HG03521 (cell line): ENCODE measurements around the gene NT5C3B.
"Not testable (repeated sequence)": the region's sequence is repeated elsewhere in the genome, so short reads cannot be mapped to it uniquely, and the experiment has no call there.

ENCODE experiments used
- ATAC-seq: cut with Tn5 transposase; IDR thresholded peaks from one replicate; pipeline ENCODE4 v1.9.1; 2021; ENCODE audit warnings: mild to moderate bottlenecking, moderate library complexity; ENCODE audit not compliant: unreplicated experiment

The NT5C3B gene

DNA sequence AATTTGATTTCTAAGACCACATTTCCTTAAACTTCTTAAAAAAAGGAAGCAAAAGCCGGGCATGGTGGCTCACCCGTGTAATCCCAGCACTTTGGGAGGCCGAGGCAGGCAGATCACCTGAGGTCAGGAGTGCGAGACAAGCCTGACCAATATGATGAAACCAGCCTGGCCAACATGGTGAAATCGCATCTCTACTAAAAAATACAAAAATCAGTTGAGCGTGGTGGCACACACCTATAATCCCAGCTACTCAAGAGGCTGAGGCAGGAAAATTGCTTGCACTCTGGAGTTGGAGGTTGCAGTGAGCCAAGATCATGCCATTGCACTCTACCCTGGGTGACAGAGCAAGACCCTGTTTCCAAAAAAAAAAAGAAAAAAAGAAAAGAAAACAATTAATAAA, 4.7 kb upstream of the NT5C3B start:
- not testable (repeated sequence) for ATAC-seq

DNA sequence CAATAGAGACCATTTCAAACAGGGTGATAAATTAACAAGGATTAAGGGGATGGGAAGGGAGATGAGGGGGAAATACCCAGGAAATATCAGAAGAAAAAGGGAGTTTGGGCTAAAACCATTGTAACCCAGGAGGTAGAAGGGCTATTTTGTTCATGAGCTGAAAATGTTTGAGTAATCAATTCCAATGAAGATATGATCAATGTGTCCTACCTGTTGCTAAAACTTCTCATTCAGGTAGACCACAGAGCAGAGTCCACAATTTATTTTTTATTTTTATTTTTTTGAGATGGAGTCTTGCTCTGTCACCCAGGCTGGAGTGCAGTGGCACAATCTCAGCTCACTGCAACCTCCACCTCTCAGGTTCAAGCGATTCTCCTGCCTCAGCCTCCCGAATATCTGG, 3.4 kb upstream of the NT5C3B start:
- ATAC-seq = not testable (repeated sequence)

DNA sequence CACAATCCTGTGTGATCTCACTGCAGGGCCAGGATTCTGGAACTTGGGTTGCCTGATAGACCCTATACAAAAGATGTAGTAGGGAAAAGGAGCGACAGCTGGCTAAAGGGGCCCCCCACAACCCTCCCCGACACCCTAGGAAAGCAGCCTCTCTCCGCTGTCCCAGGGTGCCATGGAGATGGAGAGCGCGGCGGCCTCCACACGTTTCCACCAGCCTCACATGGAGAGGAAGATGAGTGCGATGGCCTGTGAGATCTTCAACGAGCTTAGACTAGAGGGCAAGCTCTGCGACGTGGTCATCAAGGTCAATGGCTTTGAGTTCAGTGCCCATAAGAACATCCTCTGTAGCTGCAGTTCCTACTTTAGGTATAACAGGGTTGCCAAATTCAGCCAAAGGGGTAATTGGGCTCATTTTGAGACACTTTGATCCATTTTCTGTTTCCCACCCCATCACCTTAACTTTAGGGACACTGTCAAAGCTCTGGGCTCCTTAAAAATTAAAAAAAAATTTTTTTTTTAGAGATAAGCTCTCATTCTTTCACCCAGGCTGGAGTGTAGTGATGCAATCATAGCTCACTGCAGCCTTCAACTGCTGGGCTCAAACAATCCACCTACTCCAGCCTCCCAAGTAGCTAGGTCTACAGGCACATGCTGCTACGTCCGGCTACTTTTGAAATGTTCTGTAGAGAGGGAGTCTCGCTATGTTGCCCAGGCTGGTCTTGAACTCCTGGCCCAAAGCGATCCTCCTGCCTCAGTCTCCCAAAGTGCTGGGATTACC, 1.9 kb upstream of the NT5C3B start, which contains the start of gene KLHL10:
Gene KLHL10 (plus strand): TSS at position 65 of the 778 bp plus-strand sequence. CDS start 108 bp downstream, at position 173.
- ATAC-seq = no peak

- ATAC-seq = no peak
Measured at GRCh38 chr17:41836550-41837196, 641 bp upstream of the NT5C3B start.

DNA sequence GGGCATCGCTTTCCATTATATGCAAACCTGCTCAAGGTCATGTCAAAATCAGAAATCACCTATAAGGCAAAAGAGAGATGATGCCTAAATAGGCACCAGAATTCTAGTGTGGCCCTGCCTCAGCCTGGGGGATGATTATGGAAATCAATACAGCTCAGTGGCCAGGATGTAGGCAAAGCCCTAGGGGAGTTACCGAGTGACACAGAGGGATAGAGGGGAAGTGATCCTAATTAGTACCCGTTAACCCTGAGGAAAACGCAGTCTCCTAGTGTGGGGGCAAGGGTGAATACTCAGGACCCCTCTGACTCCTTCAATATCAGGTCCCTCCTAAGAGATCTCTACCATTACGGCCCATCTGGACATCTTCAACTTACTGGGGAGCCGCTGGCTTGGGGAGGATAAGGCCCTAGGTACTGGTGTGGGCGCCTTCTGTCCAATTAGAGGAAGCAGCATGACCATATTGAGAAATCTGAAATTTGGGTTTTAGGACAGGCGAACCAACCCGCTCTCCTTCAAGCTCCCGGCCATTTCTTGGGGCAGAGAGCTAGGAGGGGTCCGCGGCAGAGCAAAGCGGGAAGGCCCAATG, 725 bp downstream of the NT5C3B start:
- peak; percentile 28 for ATAC-seq

DNA sequence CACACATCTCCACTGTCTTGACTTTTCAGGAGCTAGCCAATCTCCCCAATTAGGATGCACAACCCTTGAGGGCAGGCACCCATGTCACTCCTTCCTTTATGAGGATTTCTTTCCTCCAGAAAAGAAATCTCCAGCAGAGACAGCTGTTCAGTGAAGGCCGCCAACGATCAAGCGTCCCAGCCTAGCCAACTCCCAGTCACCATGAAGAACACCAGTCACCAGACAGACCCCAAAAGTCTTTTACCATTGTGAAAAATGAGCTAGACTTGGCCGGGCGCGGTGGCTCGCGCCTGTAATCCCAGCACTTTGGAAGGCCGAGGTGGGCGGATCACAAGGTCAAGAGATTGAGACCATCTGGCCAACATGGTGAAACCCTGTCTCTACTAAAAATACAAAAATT, 6.1 kb downstream of the NT5C3B start:
- ATAC-seq = not testable (repeated sequence)

- ATAC-seq = no peak
Measured at GRCh38 chr17:41825175-41825845, 10.7 kb downstream of the NT5C3B start.

DNA sequence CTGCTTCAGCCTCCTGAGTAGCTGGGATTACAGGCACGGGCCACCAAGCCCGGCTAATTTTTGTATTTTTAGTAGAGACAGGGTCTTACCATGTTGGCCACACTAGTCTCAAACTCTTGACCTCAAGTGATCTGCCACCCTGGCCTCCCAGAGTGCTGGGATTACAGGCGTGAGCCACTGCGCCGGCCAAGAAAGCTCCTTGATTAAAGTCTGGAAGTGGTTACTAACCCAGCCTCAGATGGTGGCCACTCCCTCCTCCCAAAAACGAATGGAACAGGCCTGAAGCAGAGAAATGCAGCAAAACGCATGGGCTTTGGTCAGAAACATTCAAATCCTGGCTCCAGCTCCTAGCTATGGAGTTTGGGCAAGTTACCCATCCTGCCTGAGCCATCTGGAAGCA, 11.9 kb downstream of the NT5C3B start:
- ATAC-seq = no peak

GRCh38 chr17:41823580-41823979, 12.5 kb downstream of the NT5C3B start:
- no peak for ATAC-seq

DNA sequence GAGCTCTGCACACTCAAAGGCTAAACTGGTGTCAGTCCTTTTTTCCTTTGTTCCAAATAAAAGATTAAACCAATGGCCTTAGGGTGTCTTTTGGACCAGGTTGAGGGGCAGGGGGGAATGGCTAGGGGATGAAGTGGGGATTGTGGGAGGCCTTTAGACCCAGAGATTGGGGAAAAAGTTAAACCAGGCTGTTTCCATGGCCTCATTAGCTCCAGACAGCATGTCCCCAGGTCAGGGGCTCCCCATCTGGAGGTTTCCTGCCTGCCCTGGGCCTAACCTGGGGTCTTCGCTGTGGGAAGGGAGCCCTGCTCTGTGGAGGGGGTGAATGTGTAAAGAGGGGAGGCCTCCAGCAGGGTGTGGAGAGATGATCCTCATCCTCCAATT, 12.9 kb downstream of the NT5C3B start:
- no peak for ATAC-seq

DNA sequence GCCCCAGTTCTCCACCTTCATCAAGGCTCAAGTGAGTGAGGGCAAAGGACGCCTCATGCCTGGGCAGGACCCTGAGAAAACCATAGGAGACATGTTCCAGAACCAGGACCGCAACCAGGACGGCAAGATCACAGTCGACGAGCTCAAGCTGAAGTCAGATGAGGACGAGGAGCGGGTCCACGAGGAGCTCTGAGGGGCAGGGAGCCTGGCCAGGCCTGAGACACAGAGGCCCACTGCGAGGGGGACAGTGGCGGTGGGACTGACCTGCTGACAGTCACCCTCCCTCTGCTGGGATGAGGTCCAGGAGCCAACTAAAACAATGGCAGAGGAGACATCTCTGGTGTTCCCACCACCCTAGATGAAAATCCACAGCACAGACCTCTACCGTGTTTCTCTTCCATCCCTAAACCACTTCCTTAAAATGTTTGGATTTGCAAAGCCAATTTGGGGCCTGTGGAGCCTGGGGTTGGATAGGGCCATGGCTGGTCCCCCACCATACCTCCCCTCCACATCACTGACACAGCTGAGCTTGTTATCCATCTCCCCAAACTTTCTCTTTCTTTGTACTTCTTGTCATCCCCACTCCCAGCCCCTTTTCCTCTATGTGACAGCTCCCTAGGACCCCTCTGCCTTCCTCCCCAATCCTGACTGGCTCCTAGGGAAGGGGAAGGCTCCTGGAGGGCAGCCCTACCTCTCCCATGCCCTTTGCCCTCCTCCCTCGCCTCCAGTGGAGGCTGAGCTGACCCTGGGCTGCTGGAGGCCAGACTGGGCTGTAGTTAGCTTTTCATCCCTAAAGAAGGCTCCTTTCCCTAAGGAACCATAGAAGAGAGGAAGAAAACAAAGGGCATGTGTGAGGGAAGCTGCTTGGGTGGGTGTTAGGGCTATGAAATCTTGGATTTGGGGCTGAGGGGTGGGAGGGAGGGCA, 13.6 kb downstream of the NT5C3B start:
- ATAC-seq = no peak

GRCh38 chr17:41821776-41822175, 14.3 kb downstream of the NT5C3B start:
- no peak for ATAC-seq

- no peak for ATAC-seq
Measured at GRCh38 chr17:41818024-41818423, 18.0 kb downstream of the NT5C3B start.

- no peak for ATAC-seq
Measured at GRCh38 chr17:41816637-41817320, 19.3 kb downstream of the NT5C3B start.

DNA sequence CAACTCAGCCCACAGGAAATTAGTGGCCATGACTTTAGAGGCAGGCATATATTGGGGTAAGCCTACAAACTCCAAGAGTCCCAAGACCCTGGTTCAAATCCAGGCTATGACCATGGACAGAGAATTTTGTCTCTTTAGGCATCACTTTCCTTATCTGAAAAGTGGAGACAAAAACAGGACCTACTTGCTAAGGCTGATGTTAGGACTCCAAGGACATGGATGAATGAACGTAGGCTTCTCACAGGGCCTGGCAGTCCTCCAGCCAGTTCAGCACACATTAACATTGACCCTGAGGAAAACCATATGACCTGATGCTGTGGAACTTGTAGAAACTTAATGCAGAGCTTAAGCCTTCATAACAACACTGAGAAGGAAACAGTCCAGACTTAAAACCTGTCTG, 21.8 kb downstream of the NT5C3B start:
- no peak for ATAC-seq

GRCh38 chr17:41813699-41814124, 22.3 kb downstream of the NT5C3B start:
- ATAC-seq = no peak

GRCh38 chr17:41813152-41813680, 22.8 kb downstream of the NT5C3B start:
- no peak for ATAC-seq

GRCh38 chr17:41812381-41813151, 23.5 kb downstream of the NT5C3B start, which contains the start of gene FKBP10:
Gene FKBP10, plus strand, starts transcription at chr17:41813004. Its CDS starts 31 bp downstream, at chr17:41813035.
- ATAC-seq = no peak
